ENCODE measurements around the gene SUMO4. TPM values are rescaled to one million over a fixed set of nuclear protein-coding genes. Genes with fewer than 3 reads are reported as not detected.

Gene SUMO4
- total and polyA plus RNA-seq, 10 of the 15 experiments (the other 5 are each of a cell fraction or from before 2014, with no cell fraction given): 0.07 to 5.3 (median 1.0) TPM; not detected in 1

DNA sequence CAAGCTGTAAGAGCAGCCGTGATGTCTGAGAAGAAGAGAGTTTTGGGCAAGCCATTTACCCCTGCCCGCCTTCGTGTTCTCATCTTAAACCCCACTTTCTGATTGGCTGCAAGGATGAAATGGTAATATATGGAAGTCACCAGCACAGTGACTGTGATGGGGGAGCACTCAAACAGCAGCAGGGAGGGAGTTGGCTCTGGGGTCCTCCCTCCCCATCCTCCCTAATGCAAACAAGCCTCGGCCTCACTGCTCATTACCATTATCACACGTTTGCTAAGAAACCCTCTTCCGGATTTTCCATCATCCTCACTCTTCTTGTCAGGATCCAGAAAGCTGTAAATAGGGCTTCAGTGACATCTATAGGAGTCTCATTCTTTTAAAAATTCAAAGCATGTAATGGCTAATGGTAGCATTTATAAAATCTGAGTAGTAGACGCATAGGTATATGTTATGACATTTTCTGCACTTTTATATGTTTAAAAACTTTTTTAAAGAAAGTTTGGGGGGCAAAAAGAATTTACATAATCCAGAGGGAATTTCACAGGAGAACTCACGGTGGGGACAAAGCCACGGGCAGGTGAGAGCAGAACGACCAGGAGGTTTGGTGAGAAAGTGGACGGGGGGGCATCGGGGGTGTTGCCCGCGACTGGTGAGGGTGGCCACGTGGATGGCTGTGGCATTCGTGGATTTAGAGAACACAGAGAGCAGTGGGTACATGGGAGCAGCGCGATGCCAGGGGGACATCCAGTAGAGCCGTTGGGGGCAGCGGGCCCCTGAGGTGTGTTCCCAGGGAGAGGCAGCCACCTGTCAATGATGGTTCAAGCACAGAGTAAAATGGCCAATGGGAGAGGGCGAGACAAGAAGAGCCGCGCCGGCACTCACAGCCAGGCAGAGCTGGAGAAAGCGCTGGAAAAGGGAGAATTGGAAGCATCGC is 29.6 kb downstream of the SUMO4 start (continued):
- TF ChIP-seq, protein P1, sequence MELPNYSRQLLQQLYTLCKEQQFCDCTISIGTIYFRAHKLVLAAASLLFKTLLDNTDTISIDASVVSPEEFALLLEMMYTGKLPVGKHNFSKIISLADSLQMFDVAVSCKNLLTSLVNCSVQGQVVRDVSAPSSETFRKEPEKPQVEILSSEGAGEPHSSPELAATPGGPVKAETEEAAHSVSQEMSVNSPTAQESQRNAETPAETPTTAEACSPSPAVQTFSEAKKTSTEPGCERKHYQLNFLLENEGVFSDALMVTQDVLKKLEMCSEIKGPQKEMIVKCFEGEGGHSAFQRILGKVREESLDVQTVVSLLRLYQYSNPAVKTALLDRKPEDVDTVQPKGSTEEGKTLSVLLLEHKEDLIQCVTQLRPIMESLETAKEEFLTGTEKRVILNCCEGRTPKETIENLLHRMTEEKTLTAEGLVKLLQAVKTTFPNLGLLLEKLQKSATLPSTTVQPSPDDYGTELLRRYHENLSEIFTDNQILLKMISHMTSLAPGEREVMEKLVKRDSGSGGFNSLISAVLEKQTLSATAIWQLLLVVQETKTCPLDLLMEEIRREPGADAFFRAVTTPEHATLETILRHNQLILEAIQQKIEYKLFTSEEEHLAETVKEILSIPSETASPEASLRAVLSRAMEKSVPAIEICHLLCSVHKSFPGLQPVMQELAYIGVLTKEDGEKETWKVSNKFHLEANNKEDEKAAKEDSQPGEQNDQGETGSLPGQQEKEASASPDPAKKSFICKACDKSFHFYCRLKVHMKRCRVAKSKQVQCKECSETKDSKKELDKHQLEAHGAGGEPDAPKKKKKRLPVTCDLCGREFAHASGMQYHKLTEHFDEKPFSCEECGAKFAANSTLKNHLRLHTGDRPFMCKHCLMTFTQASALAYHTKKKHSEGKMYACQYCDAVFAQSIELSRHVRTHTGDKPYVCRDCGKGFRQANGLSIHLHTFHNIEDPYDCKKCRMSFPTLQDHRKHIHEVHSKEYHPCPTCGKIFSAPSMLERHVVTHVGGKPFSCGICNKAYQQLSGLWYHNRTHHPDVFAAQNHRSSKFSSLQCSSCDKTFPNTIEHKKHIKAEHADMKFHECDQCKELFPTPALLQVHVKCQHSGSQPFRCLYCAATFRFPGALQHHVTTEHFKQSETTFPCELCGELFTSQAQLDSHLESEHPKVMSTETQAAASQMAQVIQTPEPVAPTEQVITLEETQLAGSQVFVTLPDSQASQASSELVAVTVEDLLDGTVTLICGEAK (IDR thresholded peaks at IDR 0.05; ENCODE audit: borderline replicate concordance): no peak
- TF ChIP-seq RCOR1 (conservative IDR thresholded peaks at IDR 0.05; ENCODE audit: low read depth, low read length) (no peak), NFYB (IDR thresholded peaks at IDR 0.05; ENCODE audit: insufficient read depth, low read depth, low read length) (no peak)
